HG02763 (cell line): ENCODE data around the gene FNDC3B.

Source experiments
- ATAC-seq: cut with Tn5 transposase; IDR thresholded peaks from one replicate; pipeline ENCODE4 v1.9.1; 2021; ENCODE audit warnings: mild to moderate bottlenecking, moderate library complexity; ENCODE audit not compliant: unreplicated experiment

The FNDC3B gene

GRCh38 chr3:172111163-172111562 is 71.8 kb downstream of the FNDC3B start:
- no peak for ATAC-seq

- ATAC-seq: no peak
Measured at GRCh38 chr3:172112078-172112733, 72.8 kb downstream of the FNDC3B start.

DNA sequence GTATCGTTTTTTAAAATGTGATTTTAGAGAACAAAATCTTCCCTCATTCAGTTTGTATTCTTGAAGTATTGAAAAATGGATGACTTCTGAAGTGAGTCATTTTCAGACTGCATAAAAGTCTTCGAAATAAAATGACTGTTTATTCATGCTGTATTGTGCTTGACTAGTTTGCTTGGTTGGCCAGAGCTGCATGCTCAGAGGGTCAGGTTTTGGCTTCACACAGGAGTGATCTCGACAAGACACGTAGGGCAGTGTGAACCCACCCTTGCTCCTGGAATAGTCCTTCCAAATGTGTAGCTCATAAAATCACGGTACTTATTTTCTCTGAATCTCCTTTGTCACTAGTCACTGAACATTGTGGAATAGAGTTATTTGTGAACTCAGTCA is 73.3 kb downstream of the FNDC3B start:
- ATAC-seq: no peak

DNA sequence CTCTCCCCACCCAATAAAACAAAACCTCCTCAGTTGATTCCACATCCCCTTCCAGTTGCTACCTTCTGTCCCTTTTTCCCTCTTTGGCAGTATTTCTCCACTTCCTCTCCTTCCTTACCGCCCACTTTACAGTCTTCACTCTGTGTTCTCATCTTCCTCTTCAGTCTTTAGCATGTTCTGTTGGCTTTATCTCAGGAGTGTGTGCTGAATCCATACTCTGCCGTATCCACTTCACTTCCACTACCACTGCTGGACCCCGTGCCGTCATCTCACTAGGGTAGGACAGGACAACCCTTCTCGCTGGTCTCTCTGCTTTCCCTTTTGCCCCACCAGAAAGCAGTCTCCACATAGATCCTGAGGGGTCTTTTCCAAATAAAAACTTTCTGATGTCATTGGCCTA is 74.3 kb downstream of the FNDC3B start:
- ATAC-seq: no peak

DNA sequence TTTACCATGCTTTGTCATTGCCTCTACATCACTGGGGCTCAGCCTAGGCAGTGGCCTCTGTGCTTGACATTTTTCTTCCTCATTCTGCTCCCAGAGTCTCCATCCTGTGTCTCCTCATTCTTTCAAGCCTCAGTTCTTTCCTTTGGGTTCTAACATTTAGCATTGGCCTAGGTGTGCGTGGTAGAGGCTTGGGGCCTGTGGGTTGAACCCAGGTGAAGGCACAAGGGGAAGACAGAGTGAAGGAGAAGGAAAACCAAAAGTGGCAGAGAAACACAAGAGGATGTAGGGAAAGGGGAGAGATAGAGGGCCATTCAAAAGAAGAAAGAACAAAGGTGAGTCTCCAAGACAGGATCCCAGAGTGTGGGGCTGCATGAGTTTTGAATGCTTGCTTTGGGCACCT is 75.7 kb downstream of the FNDC3B start:
- ATAC-seq: no peak

- no peak for ATAC-seq
Measured at GRCh38 chr3:172115787-172116186, 76.4 kb downstream of the FNDC3B start.

DNA sequence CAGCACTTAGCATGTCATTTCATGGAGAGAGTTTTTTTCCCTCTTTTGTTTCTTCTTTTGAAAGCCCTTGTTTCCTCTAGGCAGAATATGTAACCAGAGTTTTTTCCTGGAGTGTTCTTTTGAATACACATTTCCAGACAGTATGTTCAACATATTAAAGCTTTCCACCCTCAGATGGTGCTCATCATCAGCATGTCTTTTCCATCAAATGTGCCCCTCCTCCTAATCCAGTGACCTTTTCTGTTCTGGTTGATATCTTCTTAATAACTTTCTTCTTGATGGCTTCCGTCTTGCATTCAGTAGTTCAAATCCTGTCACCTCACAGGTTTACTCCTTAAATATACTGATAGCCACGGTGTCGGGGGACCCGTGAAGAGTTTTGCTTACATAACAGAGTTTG is 78.6 kb downstream of the FNDC3B start:
- no peak for ATAC-seq

- no peak for ATAC-seq
Measured at GRCh38 chr3:172119266-172119969, 80.0 kb downstream of the FNDC3B start.

DNA sequence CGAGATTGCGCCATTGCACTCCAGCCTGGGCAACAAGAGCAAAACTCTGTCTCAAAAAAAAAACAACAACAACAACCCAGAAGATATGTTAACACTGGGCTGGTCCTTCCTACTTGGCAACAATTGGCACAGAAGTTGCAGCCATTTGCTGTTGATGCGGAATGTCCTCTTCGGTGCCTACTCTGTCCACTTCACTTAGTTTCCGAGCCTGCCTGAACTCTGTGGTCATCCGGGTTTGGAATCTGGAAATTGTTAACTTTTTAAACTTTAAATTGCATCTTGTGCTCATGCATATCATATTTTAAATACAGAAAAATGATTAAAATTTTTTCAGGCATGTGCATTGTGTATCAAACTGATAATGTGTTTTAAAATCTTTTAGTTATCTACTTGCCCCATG is 81.5 kb downstream of the FNDC3B start:
- no peak for ATAC-seq

DNA sequence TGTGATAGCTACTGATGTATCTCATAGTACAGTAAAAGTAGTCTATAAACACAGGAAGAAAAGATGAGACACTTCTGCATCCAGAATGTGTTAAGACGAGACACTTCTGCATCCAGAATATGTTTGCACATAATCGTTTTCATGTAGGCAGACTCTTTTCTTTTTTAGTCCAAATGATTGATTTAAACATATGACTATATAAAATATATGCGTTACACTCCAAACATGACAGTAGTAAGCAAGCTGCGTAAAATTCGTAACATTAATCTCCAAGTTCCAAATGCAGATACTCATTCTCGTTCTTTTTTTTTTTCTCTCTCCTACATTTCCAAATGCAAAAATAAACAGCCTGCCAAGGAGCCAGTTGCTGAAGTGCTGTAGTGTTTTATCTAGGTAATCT is 82.6 kb downstream of the FNDC3B start:
- no peak for ATAC-seq

- no peak for ATAC-seq
Measured at GRCh38 chr3:172124271-172124670, 84.9 kb downstream of the FNDC3B start.

- ATAC-seq: no peak
Measured at GRCh38 chr3:172125053-172125452, 85.7 kb downstream of the FNDC3B start.

GRCh38 chr3:172125963-172126457 is 86.6 kb downstream of the FNDC3B start:
- ATAC-seq: no peak

- no peak for ATAC-seq
Measured at GRCh38 chr3:172126741-172127140, 87.4 kb downstream of the FNDC3B start.

GRCh38 chr3:172127141-172127540 is 87.8 kb downstream of the FNDC3B start:
- ATAC-seq: no peak

GRCh38 chr3:172127929-172128580 is 88.7 kb downstream of the FNDC3B start:
- no peak for ATAC-seq

DNA sequence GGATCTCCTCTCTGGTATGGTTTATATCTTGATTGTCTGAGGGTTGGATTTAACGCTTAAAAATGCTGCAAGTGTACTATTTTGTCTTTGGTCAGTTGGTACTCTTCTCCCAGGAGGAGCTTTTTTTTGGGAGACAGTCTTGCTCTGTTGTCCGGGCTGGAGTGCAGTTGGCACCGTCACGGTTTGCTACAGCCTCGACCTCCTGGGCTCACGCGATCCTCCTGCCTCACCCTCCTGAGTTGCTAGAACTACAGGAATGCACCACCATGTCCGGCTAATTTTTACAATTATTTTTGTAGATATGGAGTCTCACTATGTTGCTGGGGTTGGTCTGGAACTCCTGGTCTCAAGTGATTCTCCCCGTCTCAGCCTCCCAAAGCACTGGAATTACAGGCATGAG is 89.5 kb downstream of the FNDC3B start:
- ATAC-seq: no peak

- ATAC-seq: no peak
Measured at GRCh38 chr3:172129498-172129849, 90.1 kb downstream of the FNDC3B start.

- no peak for ATAC-seq
Measured at GRCh38 chr3:172129850-172130716, 90.7 kb downstream of the FNDC3B start.

DNA sequence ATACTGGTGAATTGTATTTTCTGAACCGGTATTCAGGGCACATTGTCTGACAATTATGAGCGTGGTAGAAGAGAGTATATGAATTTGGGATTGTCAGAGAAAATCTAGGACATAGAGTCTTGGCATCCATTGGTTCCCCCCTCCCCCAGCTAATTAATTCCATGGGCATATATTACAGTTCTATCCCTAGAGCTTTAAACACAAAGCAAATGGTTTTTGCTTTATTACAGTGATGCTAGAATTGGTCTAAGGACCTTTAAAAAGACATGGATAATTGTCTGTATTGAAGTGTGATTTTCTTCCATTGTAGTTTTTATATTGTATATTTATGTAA is 91.3 kb downstream of the FNDC3B start:
- no peak for ATAC-seq

GRCh38 chr3:172131746-172132145 is 92.4 kb downstream of the FNDC3B start:
- ATAC-seq: no peak
